Tibial artery (tissue), 4 donors: ENCODE measurements around the gene KIN.
"Not testable (repeated sequence)": the region's sequence is repeated elsewhere in the genome, so short reads cannot be mapped to it uniquely, and the experiment has no call there.

Source experiments
- DNase-seq, 2 donors: peaks; one replicate each; pipeline ENCODE4 v3.0.0-alpha.2; 2019
- H3K27ac ChIP-seq, 2 donors: fragments of 200-600 bp; sonication (generic) in 1 of 2; 1 replicate in 1 of 2; 2 replicates in 1 of 2; pipeline ENCODE4 v1.5.1; 2018 to 2019; ENCODE audit warnings: mild to moderate bottlenecking in 1 of 2
- H3K27me3 ChIP-seq, 2 donors: fragments of 200-600 bp; sonication (generic) in 1 of 2; one replicate each; pipeline versions ENCODE4 v1.5.1 to v1.6.0; 2016 to 2019
- H3K36me3 ChIP-seq, 3 donors: fragments of 200-600 bp; sonication (generic) in 2 of 3; one replicate each; pipeline ENCODE4 v1.5.1; 2016 to 2019; ENCODE audit warnings: mild to moderate bottlenecking in 2 of 3
- H3K4me1 ChIP-seq, 4 donors: fragments of 200-600 bp; sonication (generic) in 2 of 4; 1 replicate in 3 of 4; 2 replicates in 1 of 4; pipeline ENCODE4 v1.5.1; 2016 to 2019
- H3K4me3 ChIP-seq, 2 donors: fragments of 200-600 bp; sonication (generic) in 1 of 2; 1 replicate in 1 of 2; 2 replicates in 1 of 2; pipeline ENCODE4 v1.5.1; 2018 to 2019; ENCODE audit warnings: mild to moderate bottlenecking in 2 of 2
- H3K9me3 ChIP-seq, 3 donors: fragments of 200-600 bp; sonication (generic) in 1 of 3; one replicate each; pipeline ENCODE4 v1.5.1; 2016 to 2019
- intact Hi-C: fragments of 100-400 bp; cut with DNase I; formaldehyde crosslinking; loops from one replicate; pipeline ENCODE4 v1.15.0; 2023; ENCODE audit warnings: low total_unique reads
- TF ChIP-seq, protein P1 (sequence below), 2 experiments: fragments of 200-600 bp in 1 of 2; fragments of 450-650 bp in 1 of 2; IDR thresholded peaks; one replicate each; pipeline ENCODE4 v1.5.1; 2017 to 2019; ENCODE audit warnings: antibody characterized with exemption in 2 of 2, mild to moderate bottlenecking in 1 of 2, moderate library complexity in 1 of 2

Gene KIN

DNA sequence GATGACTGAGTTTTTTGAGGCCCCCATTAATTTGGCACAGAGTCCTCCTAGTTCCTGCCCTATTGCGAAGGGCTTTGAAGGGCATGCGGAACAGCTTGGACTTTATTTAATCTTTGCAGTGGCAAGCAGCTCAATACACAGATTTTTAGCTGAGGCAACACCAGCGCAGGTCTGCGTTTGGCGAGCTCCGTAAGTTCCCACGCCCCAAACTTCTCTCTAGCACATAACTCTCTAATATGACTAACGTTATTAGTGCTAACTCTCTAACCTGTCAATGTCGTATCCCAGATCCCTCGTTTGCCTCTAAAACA is 30.1 kb upstream of the KIN start:
- TF ChIP-seq, protein P1, sequence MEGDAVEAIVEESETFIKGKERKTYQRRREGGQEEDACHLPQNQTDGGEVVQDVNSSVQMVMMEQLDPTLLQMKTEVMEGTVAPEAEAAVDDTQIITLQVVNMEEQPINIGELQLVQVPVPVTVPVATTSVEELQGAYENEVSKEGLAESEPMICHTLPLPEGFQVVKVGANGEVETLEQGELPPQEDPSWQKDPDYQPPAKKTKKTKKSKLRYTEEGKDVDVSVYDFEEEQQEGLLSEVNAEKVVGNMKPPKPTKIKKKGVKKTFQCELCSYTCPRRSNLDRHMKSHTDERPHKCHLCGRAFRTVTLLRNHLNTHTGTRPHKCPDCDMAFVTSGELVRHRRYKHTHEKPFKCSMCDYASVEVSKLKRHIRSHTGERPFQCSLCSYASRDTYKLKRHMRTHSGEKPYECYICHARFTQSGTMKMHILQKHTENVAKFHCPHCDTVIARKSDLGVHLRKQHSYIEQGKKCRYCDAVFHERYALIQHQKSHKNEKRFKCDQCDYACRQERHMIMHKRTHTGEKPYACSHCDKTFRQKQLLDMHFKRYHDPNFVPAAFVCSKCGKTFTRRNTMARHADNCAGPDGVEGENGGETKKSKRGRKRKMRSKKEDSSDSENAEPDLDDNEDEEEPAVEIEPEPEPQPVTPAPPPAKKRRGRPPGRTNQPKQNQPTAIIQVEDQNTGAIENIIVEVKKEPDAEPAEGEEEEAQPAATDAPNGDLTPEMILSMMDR (IDR thresholded peaks at IDR 0.05) = no peak
- Histone ChIP-seq H3K4me1 (peaks cover 0 to 18% (median 14%) of the 10 kb centered on the region in 4 donors), H3K36me3 (peaks cover 0 to 4% (median 0%) of the 10 kb centered on the region in 3 donors), H3K27ac (peak overlapping the region; percentile 73 to 78), H3K4me3 (peak overlapping the region; percentile 85 to 95), H3K9me3 (no peaks in the 10 kb centered on the region), H3K27me3 (peaks cover 0 to 3% of the 10 kb centered on the region in 2 donors)
- DNase-seq = no peak
- intact Hi-C loops = no loop called here

DNA sequence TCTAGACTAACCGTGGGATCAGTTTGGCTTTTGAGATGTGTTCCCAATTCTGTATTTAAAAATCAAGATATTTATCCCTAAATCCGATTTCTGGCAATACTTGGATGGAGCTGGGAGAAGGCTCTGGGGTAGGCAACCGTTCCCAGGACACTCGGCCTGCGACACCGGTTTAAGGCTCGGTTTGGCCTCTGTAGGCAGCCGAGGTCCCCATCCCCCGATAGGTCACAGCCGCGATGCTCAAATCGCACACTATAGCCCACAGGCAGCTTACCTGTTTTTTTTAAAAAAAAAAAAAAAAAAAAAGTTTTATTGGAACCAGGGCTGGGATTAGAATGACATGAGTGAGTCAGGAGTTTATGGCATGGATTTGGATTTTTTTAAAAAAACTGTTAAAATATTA is 29.8 kb upstream of the KIN start:
- no peak for DNase-seq
- Histone ChIP-seq H3K4me3 (peak overlapping the region; percentile 85 to 95), H3K4me1 (peaks cover 0 to 18% (median 14%) of the 10 kb centered on the region in 4 donors), H3K36me3 (peaks cover 0 to 4% (median 0%) of the 10 kb centered on the region in 3 donors), H3K9me3 (no peaks in the 10 kb centered on the region), H3K27ac (no peak overlapping the region), H3K27me3 (peaks cover 0 to 3% of the 10 kb centered on the region in 2 donors)
- intact Hi-C loops = no loop called here
- TF ChIP-seq, protein P1 (IDR thresholded peaks at IDR 0.05) = no peak

DNA sequence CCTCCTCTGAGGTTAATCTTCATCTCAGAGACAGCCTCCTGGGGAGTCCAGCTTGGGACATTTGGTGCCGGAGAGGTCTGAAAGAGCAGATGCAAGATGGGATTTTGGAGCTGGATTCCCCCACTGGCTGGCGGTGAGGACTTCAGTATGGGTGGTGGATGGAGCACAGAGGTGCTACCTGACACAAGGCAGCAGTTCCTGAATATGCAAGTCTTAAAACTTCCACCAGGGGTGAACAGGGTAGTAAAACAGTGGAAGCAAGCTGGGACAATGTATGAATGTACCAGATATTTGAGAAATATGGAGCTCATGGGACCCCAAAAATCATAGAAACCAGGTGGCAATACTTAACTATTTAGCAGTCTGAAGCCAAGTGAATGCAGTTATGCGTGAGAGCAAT is 25.7 kb upstream of the KIN start:
- H3K9me3 ChIP-seq = no peaks in the 10 kb centered on the region
- no peak for DNase-seq
- H3K36me3 ChIP-seq = peaks cover 0 to 7% (median 7%) of the 10 kb centered on the region in 3 donors
- H3K27me3 ChIP-seq = peaks cover 0 to 3% of the 10 kb centered on the region in 2 donors
- H3K27ac ChIP-seq = no peak overlapping the region
- H3K4me3 ChIP-seq = no peak overlapping the region
- TF ChIP-seq, protein P1 (IDR thresholded peaks at IDR 0.05) = no peak
- H3K4me1 ChIP-seq = no peaks in the 10 kb centered on the region
- intact Hi-C loops = no loop called here

DNA sequence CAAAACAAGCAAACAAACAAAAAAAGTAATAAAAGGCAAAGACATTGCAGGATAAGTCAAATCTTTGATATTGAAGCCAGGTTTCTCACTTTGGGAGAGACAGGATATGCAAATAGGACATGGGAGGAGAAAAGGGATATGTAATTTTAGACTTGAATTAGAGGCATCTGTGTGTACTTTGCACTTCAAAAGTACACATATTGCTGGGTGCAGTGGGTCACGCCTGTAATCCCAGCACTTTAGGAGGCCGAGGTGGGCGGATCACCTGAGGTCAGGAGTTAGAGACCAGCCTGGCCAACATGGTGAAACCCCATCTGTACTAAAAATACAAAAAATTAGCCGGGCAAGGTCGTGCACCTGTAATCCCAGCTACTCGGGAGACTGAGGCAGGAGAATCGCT is 23.9 kb upstream of the KIN start:
- intact Hi-C loops = not testable (repeated sequence)

DNA sequence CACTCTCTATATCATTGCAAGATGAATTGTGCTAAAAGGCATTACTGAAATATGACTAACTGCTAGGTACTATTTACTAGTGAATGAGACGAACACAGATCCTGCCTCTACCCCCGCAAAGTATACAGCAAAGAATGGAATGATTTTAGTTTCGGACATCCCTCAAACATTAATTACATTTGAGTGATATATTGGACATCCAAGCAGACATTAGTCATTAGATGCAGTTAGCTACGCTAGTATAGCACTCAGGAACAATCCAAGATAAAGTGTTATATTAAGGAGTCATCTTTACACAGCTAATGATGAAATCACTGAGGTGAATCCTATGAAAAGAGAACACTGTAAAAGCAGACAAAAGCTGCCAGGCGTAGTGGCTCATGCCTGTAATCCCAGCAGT is 23.2 kb upstream of the KIN start:
- H3K36me3 ChIP-seq = peaks cover 17 to 29% (median 24%) of the 10 kb centered on the region in 3 donors
- H3K9me3 ChIP-seq = no peaks in the 10 kb centered on the region
- no peak overlapping the region for H3K27ac ChIP-seq
- intact Hi-C loops = no loop called here
- DNase-seq = no peak
- peaks cover 0 to under 1% of the 10 kb centered on the region in 2 donors for H3K27me3 ChIP-seq
- H3K4me1 ChIP-seq = no peaks in the 10 kb centered on the region
- H3K4me3 ChIP-seq = no peak overlapping the region
- TF ChIP-seq, protein P1 (IDR thresholded peaks at IDR 0.05) = no peak

More for the DNA sequence above, 23.9 kb upstream of the KIN start:
- H3K27me3 ChIP-seq, H3K27ac ChIP-seq, H3K9me3 ChIP-seq, H3K4me1 ChIP-seq, DNase-seq, H3K4me3 ChIP-seq: not testable (repeated sequence)
- H3K36me3 ChIP-seq = peaks cover 14 to 24% (median 21%) of the 10 kb centered on the region in 3 donors

DNA sequence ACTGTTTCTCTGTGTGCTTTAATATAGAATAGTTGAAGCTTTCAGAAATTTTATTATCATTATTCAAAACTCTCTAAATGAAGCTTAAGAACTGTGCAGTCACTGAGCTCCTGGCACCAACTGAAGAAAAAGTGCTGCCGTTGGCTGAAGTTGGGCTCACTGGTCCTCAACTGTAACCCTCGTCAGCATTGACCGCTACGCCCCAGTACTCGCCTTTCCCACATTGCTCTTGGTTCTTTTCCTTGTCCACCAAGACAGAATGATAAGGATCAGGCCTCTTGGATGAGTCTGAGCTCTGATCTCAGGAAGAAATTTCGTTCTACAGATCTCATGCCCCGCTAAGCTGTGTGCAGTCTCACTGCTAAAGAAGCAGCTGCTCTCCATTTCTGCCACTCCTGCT is 22.6 kb upstream of the KIN start:
- intact Hi-C loops = no loop called here
- H3K36me3 ChIP-seq = peaks cover 20 to 34% (median 24%) of the 10 kb centered on the region in 3 donors
- no peaks in the 10 kb centered on the region for H3K9me3 ChIP-seq
- no peak for DNase-seq
- TF ChIP-seq, protein P1 (IDR thresholded peaks at IDR 0.05) = no peak
- no peaks in the 10 kb centered on the region for H3K27me3 ChIP-seq
- no peak overlapping the region for H3K27ac ChIP-seq
- H3K4me3 ChIP-seq = no peak overlapping the region
- no peaks in the 10 kb centered on the region for H3K4me1 ChIP-seq
